ENCODE measurements around the gene NDST1. TPM values are rescaled to one million over a fixed set of nuclear protein-coding genes. Genes with fewer than 3 reads are reported as not detected.
A peak's percentile ranks its signal among the peaks of the same experiment; 100 is the strongest.

NDST1 gene
- total RNA-seq, 6 donors from 2014 or later = 81.7 to 265 (median 166) TPM

- DNase-seq (no peak), ATAC-seq (ENCODE audit: low FRiP score in 2 of 2) (no peak)
- H3K36me3 ChIP-seq = peaks cover 7 to 33% (median 24%) of the 10 kb centered on the region in 4 donors
- TF ChIP-seq CTCF (IDR thresholded peaks at IDR 0.05) = no peak
- TF ChIP-seq EP300 (IDR thresholded peaks at IDR 0.05) = no peak
- no peak for TF ChIP-seq POLR2AphosphoS5 (IDR thresholded peaks at IDR 0.05)
- no peak overlapping the region for H3K4me3 ChIP-seq
- peaks cover 56 to 80% (median 59%) of the 10 kb centered on the region in 4 donors for H3K4me1 ChIP-seq
- H3K9me3 ChIP-seq = no peaks in the 10 kb centered on the region
- peak overlapping the region in 3 of 4 donors; percentile 15 to 46 (median 26) for H3K27ac ChIP-seq
- no peaks in the 10 kb centered on the region for H3K27me3 ChIP-seq
Observed at GRCh38 chr5:150525781-150526180, 17.9 kb downstream of the NDST1 start.

- TF ChIP-seq EP300 (IDR thresholded peaks at IDR 0.05) (no peak), CTCF (IDR thresholded peaks at IDR 0.05) (no peak), POLR2A (IDR thresholded peaks at IDR 0.05) (no peak), POLR2AphosphoS5 (IDR thresholded peaks at IDR 0.05) (no peak)
- no peak for DNase-seq
- H3K4me1 ChIP-seq = peaks cover 52 to 68% (median 55%) of the 10 kb centered on the region in 4 donors
- no peaks in the 10 kb centered on the region for H3K9me3 ChIP-seq
- WGBS, 2 donors = 83 to 85% methylated on average over 5 to 8 of the region's 8 CpGs
- no peak overlapping the region for H3K4me3 ChIP-seq
- H3K27me3 ChIP-seq = no peaks in the 10 kb centered on the region
- no peak for ATAC-seq (ENCODE audit: low FRiP score in 2 of 2)
- H3K36me3 ChIP-seq = peaks cover 11 to 31% (median 12%) of the 10 kb centered on the region in 4 donors
- H3K27ac ChIP-seq = peak overlapping the region in 2 of 4 donors; percentile 15 to 26
Observed at GRCh38 chr5:150527038-150527437, 19.1 kb downstream of the NDST1 start.

- ATAC-seq (ENCODE audit: low FRiP score in 2 of 2) (no peak), DNase-seq (peak in 1 of 2 donors; percentile 74)
- Histone ChIP-seq H3K27me3 (no peaks in the 10 kb centered on the region), H3K27ac (peak overlapping the region in 2 of 4 donors; percentile 7 to 27), H3K4me3 (no peak overlapping the region), H3K9me3 (no peaks in the 10 kb centered on the region), H3K36me3 (peaks cover 13 to 38% (median 14%) of the 10 kb centered on the region in 4 donors), H3K4me1 (peaks cover 44 to 60% (median 48%) of the 10 kb centered on the region in 4 donors)
- 95 to 96% methylated on average over 8 to 24 of the region's 24 CpGs for WGBS, 2 donors
- TF ChIP-seq POLR2AphosphoS5 (IDR thresholded peaks at IDR 0.05) = no peak
- no peak for TF ChIP-seq POLR2A (IDR thresholded peaks at IDR 0.05)
- TF ChIP-seq CTCF (IDR thresholded peaks at IDR 0.05) = no peak
- TF ChIP-seq EP300 (IDR thresholded peaks at IDR 0.05) = no peak
Observed at GRCh38 chr5:150527808-150528207, 19.9 kb downstream of the NDST1 start.

- Histone ChIP-seq H3K27ac (peak overlapping the region in 3 of 4 donors; percentile 31 to 70 (median 60)), H3K4me1 (peaks cover 32 to 48% (median 37%) of the 10 kb centered on the region in 4 donors)
Observed at GRCh38 chr5:150528924-150529546, 21.1 kb downstream of the NDST1 start.

More at GRCh38 chr5:150528924-150529546, 21.1 kb downstream of the NDST1 start:
- ATAC-seq (ENCODE audit: low FRiP score in 2 of 2) (no peak), DNase-seq (no peak)
- no peaks in the 10 kb centered on the region for H3K27me3 ChIP-seq
- peaks cover 13 to 51% (median 24%) of the 10 kb centered on the region in 4 donors for H3K36me3 ChIP-seq
- WGBS, 2 donors = 74% methylated on average over 2 of the region's 2 CpGs
- H3K9me3 ChIP-seq = no peaks in the 10 kb centered on the region
- TF ChIP-seq POLR2AphosphoS5 (IDR thresholded peaks at IDR 0.05) (no peak), CTCF (IDR thresholded peaks at IDR 0.05) (no peak), POLR2A (IDR thresholded peaks at IDR 0.05) (no peak), EP300 (IDR thresholded peaks at IDR 0.05) (no peak)
- no peak overlapping the region for H3K4me3 ChIP-seq
